GM18502 (cell line): Measurements from ENCODE around the gene STN1.

ENCODE experiments used
- ATAC-seq: cut with Tn5 transposase; IDR thresholded peaks from one replicate; pipeline ENCODE4 v1.9.1; 2021; ENCODE audit warnings: mild to moderate bottlenecking; ENCODE audit not compliant: unreplicated experiment, poor library complexity

Gene STN1

DNA sequence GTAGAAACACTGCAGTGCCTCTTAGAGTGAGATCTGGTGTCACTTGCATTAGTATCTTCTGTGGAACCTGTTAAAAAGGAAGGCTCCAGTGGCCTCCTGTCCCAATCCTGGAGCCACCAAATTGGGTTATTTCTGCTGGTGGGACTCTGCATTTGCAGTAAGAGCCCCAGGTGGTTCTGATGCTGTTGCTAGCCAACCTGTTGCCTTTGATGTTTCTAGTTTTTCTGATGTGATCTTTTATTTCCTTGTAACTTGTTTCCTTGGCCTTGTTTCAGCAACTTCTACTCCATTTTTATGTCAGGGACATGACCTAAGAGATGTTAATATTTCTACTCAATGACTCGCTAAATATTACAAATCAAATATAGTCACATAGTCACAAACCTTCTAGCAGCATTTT is 12.5 kb upstream of the STN1 start:
- ATAC-seq: no peak

DNA sequence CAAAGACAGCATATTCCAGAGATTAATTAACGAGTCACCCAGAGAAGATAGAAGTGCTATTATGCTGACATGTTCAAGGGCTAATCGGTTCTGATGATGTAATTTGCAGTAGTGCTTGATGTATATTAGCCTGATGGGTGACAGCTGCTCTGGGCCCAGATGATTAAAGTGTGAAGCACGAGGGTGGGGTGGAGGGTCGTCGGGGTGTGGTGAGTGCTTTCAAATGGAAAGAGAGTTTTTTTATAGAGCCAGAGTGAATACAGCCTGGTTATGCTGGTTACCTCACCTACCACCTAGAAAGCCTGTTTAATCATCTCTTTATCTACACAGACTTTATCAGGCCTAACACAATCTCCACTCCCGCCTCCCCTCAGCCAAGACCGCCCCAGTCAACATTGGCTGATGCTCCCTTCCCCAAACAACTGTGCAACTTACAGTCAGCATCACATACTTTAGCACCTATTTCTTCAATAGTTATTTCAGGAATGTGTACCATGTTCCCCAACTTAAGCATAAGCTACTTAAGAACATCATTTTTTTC is 11.5 kb upstream of the STN1 start:
- ATAC-seq: no peak

DNA sequence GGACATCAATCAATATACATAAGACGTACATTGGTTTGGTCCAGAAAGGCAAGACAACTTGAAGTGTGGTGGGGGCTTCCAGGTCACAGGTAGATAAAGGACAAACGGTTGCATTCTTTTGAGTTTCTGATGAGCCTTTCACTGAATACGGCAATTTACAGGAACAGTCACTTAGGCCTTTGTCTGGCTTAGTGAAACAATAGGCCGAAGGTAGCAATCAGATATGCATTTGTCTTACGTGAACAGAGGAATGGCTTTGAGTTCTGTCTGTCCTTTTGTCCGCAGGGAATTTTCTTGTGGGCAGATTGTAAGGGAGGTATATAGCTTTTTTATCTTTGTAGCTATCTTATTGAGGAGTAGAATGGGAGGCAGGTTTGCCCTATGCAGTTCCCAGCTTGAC is 10.8 kb upstream of the STN1 start:
- ATAC-seq: no peak

DNA sequence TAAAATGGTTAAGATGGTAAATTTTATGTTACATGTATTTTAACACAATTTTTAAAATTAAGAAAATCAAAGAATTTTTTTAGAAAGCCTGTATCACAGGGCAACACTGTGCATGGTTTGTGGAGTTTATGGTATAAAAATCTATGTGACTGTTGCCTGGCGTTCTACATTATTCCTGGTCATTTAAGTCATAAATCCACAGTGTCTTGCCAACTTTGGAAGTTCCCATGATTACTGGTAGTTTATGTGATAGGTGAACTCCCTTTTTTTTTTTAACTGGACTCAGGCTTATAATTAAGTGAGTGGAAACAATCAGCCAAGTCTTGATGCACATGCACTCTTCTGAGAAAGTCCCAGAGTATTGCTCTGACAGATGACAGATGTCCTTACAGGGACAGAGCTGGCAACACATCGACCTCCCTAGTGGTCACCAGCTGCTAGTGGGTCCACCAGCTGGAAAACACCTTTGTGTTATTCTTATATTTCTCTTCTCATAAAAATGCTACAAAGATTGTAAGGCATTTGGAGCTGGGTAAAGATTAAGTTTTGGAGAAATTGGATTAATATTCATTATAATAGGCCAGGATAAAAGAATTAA is 8.8 kb upstream of the STN1 start:
- ATAC-seq: no peak

DNA sequence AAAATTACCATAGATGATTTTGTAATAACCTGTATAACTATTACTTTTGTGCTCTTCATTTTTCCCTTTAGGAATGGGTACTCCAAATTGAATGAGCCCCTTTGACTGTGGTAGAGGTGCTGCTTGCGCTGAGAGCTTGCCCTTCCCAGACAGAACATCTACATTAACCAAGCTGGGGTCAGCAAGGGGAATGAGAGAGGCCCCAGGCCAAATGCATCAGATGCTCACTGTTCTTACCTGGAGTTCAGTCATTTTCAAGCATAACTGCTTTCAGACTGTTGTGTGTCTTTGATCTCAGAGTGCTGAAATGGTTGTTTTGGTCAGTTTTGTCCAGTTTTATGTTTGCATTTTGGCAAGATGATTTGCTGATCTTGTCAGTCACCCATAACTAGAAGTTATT is 7.6 kb upstream of the STN1 start:
- ATAC-seq: no peak

DNA sequence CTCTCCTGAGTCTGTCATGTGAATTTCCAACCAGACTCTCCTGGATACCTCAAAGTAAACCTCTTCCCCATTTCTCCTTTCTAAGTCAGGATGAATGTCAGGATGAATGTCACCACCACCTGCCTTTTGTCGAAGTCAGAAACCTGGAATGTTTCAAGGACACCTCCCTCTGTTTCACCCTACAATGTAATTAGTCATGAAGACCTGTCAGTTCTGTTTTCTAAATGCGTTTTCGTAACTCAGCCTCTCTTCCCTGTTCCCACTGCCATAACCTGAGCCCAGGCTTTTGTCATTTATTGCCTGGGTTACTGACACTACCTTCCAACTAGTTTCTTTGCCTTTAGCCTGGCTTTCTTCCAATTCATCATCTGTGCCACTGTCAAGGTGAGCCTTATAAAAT is 5.5 kb upstream of the STN1 start:
- ATAC-seq: no peak

DNA sequence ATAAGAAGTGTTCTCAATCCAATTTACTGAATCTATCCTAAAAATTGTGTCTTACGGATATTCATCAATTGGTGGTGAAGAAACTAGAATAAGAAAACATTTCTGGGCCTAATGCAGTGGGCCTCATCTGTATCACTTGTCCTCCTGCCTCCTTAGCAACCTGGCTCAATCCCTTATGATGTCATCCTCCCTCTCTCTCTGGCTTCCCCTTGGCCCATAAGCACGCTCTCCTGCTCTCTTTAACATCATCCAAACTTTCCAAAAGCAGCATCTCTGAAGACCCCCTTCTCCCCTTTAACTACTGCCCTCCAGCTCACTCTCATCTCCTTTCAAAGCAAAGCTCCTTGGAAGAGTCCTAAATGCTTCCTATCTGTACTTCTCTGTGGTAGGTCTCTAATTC is 4.7 kb upstream of the STN1 start:
- ATAC-seq: no peak

DNA sequence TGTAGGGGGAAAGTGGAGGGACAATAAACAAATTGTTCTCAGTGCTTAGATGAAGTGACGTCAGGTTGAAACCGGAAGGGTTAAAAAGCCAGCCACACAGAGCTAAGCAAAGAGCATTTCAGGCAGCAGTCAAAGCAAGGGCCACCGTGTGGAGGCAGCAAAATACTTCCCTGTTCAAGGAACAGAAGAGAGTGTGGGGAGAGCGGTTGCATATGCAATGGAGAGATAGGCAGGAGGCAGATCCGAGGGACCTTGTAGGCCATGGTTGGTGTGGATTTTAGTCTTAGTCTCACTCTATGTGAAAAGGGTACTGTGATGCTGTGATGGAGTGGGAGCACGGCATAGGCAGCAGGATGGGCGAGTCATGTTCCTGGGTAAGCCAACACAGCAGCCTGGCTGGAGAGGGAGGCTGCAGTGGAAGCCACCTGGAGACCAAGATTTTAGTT is 3.8 kb upstream of the STN1 start:
- peak; percentile 22 for ATAC-seq

DNA sequence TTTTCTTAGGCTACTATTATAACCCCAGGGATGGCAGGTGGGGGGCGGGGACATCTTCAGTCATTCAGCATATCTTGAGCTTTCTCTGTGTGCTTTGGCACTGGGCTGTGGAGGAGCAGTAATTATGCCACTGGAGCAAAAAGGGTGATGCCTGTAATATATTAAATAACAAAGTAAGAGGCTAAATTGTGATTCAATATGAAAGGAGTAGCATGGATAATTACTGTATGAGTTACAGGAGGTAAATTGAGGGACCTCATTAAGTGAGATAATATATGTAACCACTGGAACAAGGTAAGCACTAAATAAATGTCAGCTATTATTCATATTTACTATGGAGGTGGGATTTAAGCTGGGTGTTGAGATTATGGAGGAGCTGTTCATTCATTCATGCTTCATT is 3.3 kb upstream of the STN1 start:
- no peak for ATAC-seq

DNA sequence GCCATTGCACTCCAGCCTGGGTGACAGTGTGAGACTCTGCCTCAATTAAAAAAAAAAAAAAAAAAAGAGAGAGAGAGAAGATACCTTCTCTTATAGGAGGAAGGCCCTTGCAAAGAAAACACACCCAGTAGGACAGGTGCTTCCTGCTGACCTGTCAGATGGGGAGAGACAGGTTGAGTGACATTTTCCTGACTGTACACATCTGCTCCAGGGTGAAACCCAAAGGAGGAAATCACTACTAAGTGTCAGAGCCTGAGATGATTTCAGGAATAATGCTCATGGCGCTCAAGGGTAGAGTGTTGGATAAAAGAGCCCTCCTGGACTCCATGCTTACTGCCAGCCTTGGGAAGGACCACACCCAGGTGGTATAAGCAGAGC is 1.7 kb upstream of the STN1 start:
- no peak for ATAC-seq

DNA sequence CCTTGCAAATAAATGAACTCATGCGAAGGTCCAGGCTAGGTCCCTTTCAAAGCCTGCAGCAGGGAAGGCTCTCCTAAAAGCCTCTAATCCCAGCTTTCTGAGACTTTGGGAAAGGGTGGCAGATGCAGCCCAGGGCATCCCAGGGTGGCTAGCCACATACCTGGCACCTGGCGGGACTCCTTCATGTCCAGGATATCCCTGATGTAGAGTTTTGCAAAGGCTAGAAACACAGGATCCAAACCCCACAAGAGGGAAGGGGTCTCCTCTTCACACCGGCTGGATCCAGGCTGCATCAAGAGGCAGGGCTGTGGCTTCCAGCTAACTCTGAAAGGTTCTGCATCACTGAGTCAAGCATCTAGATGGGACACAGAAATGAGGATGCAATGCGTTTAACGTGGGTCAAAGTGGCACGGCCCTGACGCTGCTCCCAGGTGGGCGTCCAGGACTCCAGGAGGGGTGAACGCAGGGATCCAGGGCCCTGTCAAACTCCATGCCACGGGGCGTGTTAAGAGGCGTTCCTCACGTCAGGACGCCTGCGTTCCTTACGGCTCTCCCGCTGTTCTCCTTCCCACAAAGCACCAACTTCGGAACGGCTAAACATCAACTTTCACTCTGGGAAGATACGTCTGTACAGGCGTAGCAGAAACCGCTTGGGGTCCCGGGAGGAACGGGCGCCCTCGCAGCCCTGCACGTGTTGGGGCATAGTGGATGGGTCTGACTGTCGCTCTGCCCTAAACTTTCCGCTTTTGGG is 507 bp downstream of the STN1 start:
- ATAC-seq: peak; percentile 26

DNA sequence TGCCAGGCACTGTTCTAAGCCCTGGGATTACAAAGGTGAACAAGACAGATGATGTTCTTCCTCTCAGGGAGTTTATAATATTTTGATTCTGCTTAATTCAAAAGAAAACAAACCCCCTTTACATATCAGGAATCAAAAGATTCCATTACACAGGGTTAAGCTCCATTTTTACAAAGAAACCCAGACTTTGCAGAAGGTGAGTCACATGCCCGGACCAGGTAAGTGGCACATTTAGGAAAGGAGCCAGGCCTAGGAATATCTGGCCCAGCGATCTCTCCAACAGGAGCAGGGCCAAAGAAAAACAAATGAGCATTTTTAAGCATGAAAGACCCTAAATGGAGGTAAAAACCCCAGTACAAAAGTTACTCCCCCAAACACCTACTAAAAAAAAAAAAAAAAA is 1.1 kb downstream of the STN1 start:
- no peak for ATAC-seq

DNA sequence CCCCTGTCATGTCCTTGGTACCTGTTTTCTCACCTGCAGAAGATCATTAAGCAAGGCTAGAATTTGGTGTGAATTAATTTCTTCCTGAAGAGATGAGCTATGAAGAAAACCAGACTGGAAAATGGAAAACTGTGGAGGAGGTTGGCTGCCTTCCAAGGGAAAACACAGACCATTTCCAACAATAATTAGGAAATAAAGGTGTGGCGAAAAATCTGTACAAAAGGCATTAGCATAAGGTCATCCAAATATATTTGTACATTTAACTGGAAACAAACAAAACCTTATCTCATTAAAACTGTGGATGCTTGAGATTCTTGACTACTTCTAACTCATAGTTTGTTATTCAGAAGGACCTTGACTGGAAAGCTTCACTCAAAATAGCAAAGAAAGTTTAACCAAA is 1.7 kb downstream of the STN1 start:
- no peak for ATAC-seq

DNA sequence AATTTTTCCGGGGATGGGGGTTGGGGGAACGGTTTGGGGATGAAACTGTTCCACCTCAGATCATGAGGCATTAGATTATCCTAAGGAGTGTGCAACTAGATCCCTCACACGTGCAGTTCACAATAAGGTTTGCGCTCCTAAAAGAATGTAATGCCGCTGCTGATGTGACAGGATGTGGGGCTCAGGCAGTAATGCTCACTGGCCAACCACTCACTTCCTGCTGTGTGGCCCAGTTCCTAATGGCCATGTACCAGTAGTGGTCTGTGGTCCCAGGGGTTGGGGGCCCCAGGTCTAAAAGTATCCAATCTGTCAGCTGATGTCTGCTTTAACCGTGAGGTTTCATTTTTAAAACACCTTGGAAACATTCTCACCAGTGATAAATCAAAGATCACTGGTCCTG is 2.2 kb downstream of the STN1 start:
- no peak for ATAC-seq

DNA sequence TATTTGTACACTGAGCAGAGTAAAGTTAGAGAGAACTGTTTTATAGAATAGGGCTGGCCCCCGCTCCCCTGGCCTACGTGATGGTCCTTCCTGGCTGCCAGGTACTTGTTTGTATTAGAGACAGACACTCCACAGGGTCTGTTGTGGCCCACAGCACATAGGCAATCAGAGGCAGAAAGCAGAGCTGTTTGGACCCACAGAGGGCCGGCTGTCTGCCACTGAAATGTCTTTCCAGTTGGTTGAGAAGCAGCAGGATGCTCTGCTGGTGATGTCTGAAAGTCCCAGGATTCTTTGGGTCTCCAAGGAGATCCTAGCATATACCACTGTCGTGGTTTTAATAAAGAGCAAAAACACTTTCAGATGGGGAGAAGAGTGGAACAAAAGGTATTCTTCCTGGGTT is 5.2 kb downstream of the STN1 start:
- no peak for ATAC-seq

DNA sequence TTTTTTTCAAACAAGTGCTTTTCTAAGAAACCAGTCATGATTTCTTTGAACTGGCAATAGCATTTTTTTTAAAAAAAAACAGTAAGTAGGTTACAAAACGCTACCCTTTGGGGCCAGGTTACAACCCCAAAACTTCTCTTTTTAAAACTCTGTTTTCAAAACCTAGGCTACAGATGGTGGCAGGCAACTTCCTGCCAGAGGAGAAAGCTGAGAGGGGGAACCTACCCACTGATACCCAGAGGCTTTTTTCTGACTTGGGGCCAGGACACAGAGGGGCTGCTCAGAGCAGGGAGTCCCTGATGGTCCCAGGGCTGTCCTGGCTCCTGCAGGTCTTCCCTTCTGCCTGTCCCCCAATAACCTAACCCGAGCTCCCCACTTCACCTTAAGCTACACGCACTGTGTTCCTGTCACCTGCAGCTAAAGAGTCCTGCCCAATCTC is 6.9 kb downstream of the STN1 start:
- peak; percentile 39 for ATAC-seq

DNA sequence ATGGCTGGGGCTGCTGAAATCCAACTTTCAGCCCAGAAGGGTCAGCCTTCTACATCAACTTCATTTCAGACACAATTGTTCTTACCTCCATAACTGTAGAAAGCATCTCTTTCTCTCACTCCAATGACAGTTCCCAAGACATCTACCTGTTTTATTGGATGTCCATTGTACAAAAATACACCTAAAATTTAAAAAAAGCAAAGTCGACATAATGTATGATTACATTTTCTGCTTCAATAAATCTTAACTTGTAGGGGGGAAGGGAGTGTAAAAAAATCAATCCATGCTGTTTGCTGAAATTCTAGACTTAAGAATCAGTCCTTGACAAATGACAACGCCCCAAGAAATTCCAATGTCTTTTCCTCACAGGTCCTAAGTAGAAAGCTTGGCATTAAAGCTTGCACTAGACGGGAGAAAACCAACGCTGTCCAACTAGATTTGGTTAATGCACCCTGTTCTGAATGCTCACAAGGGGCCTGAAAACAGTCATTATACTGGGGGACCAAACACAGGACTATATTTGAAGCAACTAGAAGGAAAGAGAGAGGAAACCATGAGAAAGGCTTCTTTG is 7.5 kb downstream of the STN1 start:
- no peak for ATAC-seq

DNA sequence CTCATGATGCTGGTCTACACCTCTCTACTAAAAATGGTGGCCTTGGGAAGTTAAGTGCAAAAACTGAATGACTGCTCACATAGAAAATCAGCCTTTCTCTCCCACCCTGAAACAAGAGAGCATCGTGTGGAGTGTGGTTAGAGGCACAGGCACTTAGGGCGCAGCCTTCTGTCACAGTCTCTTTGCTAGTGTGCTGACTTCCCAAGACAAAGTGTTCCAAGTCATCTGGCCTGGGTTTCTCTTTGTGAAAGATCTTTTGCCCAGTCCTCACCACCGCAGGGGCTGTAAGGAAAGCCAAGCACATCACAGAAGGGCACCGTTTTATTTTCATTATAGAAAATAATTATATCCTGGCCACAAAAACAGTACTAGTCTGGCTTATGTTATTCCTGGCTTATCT is 12.5 kb downstream of the STN1 start:
- ATAC-seq: no peak

DNA sequence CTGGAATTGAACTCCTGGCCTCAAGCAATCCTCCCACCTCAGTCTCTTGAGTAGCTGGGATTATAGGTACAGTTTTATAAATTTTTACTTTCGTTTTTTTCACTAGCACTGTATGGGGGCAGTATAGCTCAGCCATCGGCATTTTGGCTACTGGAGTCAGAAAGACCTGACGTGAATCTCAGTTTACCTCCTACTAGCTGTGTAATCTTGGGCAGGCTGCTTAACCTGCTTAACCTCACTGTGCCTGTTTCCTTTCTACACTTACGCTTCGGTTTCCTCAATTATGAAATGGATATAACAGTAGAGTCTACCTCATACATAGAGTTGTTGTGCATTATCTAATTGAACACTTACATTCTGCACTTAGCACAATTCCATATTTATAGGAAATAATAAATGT is 16.7 kb downstream of the STN1 start:
- ATAC-seq: no peak

DNA sequence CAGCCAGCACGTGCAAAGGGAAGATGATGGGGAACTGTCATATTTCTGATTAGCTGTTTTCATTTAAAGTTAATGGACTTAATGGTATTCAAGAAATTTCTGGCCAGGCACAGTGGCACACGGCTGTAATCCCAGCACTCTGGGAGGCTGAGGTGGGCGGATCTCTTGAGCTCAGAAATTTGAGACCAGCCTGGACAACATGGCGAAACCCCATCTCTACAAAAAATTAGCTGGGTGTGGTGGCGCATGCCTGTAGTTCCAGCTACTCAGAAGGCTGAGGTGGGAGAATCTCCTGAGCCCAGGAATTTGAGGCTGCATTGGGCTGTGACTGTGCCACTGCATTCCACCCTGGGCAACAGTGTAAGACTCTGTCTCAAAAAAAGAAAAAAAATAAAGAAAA is 18.7 kb downstream of the STN1 start:
- ATAC-seq: no peak

DNA sequence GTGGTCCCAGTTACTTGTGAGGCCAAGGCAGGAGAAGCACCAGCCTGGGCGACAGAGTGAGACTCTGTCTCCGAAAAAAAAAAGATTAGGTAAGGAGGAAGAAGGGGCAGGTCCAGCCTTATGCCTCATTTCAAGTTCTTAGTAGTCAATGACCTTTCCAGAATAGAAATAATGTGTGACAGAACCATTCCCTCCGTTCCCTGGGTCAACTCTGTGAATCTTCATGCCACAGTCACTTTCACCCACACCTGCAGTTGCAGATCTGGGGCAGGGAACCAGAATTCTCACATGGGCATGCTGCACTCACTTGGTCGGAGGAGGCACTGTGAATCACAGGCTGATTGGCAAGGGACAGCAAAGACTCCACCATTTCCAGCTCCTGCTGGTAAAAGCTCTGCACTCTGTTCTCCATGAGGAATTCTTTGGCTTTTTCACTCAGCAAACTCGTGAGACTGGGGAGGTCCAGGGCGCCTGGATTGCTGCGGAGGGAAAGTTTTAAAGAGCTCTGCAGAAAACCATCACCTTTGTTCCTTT is 20.7 kb downstream of the STN1 start:
- ATAC-seq: no peak
